Activated T-cell treated with anti-CD3 and anti-CD28 coated beads for 48 hours (primary cell): ENCODE results near the gene KRTAP16-1.
"Not testable (repeated sequence)": the region's sequence is repeated elsewhere in the genome, so short reads cannot be mapped to it uniquely, and the experiment has no call there.

Experiments
- DNase-seq: peaks from one replicate; pipeline ENCODE4 v3.0.0-alpha.2; 2020; ENCODE audit warnings: low read depth

Gene KRTAP16-1

GRCh38 chr17:41308918-41309359 is at the start of gene KRTAP16-1:
Gene KRTAP16-1, minus strand, starts transcription at chr17:41309309. Its CDS starts 56 bp downstream, at chr17:41309253.
- no peak for DNase-seq

GRCh38 chr17:41354536-41354935 is 45.4 kb upstream of the KRTAP16-1 start:
- DNase-seq: no peak

DNA sequence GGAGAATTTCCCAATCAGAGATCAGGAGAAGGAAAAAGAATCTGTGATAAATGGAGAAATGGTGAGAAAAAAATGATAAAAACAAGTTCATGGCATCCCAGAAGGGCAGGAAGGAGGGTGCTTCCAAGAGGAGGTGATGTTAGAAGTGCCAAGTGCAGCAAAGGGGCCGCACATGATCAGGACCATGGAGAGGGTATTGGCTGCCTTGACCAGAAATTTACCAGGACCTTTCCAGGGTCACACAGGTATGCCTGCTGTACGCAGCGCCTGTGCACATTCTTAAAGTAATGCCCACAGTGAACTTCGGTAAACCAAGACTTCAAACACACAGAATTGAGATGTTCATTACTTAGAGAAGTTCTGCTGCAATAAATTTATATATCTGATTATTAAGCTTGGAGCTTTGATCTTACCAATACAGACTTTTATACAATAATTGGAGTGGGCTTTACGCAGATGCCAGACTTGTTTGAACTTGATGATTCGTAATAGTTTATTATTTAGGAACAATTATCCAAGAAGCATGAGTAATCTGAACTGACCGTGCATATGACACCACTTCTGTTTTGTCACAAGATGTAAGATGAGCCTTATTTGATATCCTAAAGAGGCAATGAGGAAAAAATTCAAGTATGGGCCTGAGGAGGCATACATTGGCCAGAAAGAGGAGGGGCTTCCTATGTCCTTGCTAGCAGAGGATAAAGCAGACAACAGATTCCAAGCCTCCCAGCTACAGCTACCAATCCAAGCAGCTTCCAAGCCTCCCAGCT is 43.7 kb upstream of the KRTAP16-1 start:
- DNase-seq: no peak

- no peak for DNase-seq
Measured at GRCh38 chr17:41351177-41351576, 42.1 kb upstream of the KRTAP16-1 start.

DNA sequence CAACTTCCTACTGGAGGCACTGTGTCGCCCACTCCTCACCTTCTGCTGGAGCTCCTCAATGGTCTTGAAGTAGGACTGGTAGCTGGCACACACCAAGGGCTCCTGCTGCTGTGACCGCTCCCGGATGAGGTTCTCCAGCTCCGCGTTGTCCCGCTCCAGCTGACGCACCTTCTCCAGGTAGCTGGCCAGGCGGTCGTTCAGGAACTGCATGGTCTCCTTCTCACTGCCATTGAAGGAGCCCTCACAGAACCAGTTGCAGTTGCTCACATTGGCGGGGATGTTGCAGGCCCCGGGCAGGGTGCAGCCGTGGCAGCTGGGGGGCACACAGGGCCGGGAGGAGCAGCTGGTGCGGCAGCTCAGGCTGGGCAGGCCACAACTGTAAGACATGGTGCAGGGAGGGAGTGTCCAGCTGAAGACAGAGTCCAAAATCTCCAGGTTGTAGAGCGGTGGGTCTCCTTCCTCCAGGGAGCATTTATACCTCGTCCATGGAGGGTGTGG is 41.3 kb upstream of the KRTAP16-1 start, which contains the start of gene KRT33A:
KRT33A (minus strand) TSS at position 448 of the 498 bp plus-strand sequence; CDS start at position 387, 61 bp downstream.
- DNase-seq: not testable (repeated sequence)

DNA sequence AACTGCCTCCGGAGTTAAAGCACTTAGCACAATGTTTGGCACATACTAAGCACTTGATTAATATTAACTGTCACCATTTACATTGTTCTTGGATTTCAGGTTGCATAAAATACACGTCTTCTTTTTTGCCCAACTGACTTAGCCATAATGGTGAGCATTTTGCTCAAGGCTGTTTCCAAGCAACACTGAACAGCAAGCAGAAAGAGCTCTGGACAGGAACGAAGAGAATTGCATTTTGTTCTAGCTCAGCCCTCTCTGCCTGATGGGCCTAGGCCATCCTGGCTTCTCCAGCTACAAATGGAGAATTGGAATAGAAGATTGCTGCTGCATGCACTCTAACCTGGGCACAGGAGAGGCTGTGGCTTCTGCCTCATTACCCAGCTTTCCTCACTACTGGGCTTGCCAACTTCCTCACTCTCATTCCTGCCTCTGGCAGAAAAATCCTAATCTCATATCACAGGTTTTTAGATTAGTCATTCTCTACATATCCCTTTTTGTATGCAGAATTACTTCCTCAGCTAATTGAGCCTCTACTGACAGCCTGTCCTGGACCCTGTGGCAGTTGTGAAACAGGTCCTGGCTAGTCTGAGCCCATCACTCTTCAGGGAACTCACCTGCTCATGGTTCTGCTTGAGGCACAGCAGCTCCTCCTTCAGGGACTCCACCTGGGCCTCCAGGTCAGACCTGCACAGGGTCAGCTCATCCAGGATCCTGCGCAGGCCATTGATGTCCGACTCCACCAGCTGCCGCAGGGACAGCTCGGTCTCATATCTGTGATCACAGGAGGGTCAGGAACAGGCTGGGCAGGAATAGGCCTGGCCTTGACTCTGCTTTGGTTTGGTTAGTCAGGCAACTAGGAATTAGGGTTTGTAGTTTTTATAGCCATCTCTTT is 39.0 kb upstream of the KRTAP16-1 start:
- DNase-seq: no peak

DNA sequence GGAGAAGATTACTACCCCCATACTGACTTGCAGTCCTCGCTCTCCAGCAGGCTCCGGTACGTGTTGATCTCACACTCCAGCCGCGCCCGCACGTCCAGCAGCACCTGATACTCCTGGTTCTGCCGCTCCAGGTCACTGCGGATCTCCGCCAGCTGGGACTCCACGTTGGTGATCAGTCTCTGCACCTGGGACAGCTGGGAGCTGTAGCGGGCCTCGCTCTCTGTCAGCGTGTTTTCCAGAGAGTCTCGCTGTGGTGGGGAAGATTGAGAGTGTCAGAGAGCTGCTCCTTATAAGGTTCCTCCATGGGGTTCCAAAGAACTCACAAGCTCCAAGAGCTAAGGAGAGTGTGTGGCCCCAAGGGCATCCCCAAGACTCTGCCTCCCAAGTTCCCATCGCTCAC is 37.3 kb upstream of the KRTAP16-1 start:
- DNase-seq: not testable (repeated sequence)

- no peak for DNase-seq
Measured at GRCh38 chr17:41345992-41346391, 36.9 kb upstream of the KRTAP16-1 start.

DNA sequence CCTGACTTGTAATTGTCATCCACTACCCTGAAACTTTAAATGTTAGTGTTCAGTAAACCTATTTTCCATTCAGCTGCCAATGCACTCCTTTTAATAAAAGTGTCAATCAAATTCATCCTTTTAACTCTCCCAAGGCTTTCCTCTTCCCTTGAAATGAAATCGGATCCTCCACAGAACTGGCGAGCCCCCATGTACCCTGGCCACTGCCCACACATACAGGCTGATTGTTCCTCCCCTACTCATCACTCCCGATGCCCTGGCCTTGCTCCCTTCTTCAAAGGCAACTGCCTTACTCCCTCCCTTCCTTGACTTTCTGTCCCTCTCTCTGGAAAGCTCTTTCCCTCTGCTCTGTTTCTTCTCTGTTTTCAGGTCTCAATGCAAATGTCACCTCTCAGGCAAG is 33.9 kb upstream of the KRTAP16-1 start:
- DNase-seq: no peak

GRCh38 chr17:41340934-41341861 is 32.1 kb upstream of the KRTAP16-1 start:
- DNase-seq: no peak

- DNase-seq: no peak
Measured at GRCh38 chr17:41340494-41340893, 31.4 kb upstream of the KRTAP16-1 start.

DNA sequence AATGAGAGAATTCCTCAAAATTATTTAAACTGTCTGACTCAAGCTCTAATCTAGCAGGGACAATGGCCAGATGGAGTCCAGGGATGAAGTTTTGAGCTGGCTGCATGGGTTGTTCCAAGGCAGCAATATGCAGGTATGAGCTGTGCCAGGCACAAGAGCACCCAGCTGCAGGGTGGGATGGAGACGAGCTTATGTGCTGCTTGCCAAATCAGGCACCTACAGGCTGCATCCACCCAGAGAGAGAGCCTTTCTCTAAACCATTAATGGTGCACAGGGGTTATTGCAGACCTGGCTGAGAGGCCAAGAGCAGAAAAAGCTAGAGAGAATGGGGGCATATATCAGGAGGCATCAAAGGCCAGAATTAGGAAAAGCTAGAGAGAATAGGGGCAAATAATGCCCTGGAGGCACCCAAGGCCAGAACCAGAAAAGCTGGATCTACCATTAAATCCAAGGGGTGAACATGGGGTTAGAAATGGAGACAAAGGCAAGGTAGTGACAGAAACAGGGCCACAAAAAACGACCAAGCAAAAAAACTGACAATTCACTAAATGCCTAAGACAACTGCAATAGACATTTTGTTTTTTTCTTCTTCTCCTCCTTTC is 30.6 kb upstream of the KRTAP16-1 start:
- no peak for DNase-seq

DNA sequence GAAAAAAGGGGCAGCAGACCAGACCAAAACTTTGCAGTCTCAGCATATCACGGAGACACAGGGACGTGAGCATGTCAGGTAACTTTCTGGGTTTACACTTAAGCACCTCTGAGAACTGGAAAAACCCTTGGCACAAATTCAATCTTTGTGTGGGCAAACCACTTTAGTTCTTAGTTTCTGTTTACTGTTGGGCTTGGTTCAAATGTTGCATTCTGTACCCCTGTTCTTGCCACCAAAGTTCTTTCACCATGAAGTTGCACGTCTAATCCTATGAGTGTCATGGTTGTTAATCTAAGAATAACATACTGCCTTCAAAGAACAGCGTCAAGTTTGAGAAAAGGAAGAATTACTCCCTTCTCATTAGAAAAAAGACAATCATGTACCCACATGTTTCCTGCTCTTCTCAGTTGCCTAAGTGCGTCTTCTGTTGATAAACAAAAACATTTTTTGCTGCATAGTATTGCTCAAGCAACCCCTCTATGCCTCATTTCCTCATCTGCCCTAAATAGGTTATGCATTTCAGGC is 29.9 kb upstream of the KRTAP16-1 start:
- DNase-seq: no peak

DNA sequence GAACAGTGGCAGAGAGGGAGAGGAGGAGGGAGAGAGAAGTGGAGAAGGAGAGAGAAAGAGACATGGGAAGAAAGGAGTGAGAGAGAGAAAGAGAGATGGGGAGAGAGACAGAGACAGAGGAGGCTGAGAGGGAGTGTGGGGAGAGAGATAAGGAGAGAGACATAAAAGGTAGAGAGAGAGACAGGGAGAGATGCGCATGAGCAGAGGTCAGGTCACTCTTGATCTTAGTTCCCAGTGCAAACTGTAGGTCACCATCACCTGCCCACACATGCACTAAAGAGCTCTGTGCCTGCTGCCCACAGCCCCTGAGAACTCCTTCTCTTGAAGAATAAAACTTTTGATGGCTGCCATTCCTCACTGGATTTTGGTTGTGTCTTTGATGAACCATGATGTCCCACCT is 26.6 kb upstream of the KRTAP16-1 start:
- no peak for DNase-seq

- no peak for DNase-seq
Measured at GRCh38 chr17:41334385-41335305, 25.5 kb upstream of the KRTAP16-1 start.

GRCh38 chr17:41333836-41334235 is 24.7 kb upstream of the KRTAP16-1 start:
- DNase-seq: no peak

DNA sequence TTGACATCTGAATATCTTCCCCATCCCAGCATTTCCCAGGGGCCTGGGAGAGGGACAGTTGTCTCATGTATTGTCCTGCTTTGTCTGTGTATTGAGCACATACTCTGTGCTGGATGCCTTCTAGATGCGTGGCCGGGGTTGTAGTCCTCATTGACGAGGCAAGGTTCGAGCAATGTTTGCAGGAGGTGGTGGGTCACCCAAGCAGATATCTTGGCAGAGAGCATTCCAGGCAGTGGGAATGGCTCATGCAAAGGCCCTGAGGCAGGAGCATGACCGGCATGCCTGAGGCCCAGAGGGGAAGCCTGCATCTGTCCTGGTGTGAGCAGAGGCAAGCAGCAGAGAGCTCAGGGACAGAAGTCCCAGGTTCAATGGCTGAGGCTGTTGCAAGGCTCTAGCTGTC is 24.0 kb upstream of the KRTAP16-1 start:
- no peak for DNase-seq

DNA sequence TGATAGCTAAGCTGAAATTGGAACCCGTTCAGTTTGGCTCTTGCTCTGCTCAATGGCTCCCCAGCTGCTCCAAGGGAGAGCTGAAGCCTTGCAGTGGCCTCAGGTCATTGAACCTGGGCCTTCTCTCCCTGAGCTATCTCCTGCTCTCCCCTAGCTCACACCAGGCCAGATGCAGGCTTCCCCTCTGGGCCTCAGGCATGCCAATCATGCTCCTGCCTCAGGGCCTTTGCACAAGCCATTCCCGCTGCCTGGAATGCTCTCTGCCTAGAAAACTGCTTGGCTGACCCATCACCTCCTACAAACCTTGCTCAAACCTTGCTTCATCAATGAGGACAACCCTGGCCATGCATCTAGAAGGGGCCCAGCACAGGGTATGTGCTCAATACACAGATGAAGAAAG is 23.1 kb upstream of the KRTAP16-1 start:
- no peak for DNase-seq

GRCh38 chr17:41331606-41332005 is 22.5 kb upstream of the KRTAP16-1 start:
- DNase-seq: no peak
